SK-N-SH treated with all-trans-retinoic acid at 6 μM for 48 hours (cell line): ENCODE data around the gene VGF.

Source experiments
- ISL1 ChIP-seq: fragments of 250-450 bp; sonication (Bioruptor Pico); IDR thresholded peaks from 2 replicates; pipeline ENCODE4 v2.1.2; 2022; ENCODE audit warnings: mild to moderate bottlenecking, moderate library complexity
- RARB ChIP-seq: fragments of 250-450 bp; sonication (Bioruptor Pico); IDR thresholded peaks from 2 replicates; pipeline ENCODE4 v1.8.0; 2021; ENCODE audit warnings: mild to moderate bottlenecking, moderate library complexity
- TF ChIP-seq, protein P1 (sequence below): fragments of 250-450 bp; sonication (Bioruptor Pico); IDR thresholded peaks from 2 replicates; pipeline ENCODE4 v1.8.0; 2020; ENCODE audit warnings: mild to moderate bottlenecking, moderate library complexity, borderline replicate concordance
- TF ChIP-seq, protein P2 (sequence below): fragments of 250-450 bp; sonication (Bioruptor Pico); IDR thresholded peaks from 2 replicates; pipeline ENCODE4 v1.5.1; 2021; ENCODE audit warnings: mild to moderate bottlenecking, moderate library complexity
- TF ChIP-seq, protein P3 (sequence below): fragments of 250-450 bp; sonication (Bioruptor Pico); IDR thresholded peaks from 2 replicates; pipeline ENCODE4 v1.5.1; 2020; ENCODE audit warnings: low read depth, mild to moderate bottlenecking, moderate library complexity

DNA sequence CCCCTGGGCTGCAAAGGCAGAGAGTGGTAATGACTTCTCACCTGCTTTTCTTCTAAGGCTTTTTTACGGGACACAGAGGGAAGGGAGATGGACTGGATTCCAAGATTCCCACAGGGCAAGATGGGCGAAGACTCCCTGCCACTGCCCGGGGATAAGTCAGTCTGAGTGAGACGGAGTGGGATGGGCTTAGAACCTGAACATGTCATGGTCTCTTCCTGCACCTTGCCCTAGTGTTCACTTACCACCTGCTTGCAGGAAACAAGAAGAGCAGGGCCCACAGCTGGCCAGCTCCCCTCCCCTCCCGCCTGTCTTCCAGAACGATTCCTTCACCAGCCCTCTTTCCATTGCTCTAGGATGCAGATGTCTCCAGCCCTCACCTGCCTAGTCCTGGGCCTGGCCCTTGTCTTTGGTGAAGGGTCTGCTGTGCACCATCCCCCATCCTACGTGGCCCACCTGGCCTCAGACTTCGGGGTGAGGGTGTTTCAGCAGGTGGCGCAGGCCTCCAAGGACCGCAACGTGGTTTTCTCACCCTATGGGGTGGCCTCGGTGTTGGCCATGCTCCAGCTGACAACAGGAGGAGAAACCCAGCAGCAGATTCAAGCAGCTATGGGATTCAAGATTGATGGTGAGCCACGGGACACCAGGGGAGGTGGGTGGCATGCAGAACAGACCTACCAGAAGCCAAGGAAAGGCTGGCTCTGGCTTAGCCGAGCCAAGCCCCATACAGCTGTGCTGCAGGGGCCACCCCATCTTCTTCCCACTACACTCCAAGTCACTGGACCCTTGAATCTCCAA, 37.1 kb downstream of the VGF start:
- TF ChIP-seq, protein P1, sequence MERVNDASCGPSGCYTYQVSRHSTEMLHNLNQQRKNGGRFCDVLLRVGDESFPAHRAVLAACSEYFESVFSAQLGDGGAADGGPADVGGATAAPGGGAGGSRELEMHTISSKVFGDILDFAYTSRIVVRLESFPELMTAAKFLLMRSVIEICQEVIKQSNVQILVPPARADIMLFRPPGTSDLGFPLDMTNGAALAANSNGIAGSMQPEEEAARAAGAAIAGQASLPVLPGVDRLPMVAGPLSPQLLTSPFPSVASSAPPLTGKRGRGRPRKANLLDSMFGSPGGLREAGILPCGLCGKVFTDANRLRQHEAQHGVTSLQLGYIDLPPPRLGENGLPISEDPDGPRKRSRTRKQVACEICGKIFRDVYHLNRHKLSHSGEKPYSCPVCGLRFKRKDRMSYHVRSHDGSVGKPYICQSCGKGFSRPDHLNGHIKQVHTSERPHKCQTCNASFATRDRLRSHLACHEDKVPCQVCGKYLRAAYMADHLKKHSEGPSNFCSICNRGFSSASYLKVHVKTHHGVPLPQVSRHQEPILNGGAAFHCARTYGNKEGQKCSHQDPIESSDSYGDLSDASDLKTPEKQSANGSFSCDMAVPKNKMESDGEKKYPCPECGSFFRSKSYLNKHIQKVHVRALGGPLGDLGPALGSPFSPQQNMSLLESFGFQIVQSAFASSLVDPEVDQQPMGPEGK (CRISPR knock-in tag) = no peak
- TF ChIP-seq, protein P2, sequence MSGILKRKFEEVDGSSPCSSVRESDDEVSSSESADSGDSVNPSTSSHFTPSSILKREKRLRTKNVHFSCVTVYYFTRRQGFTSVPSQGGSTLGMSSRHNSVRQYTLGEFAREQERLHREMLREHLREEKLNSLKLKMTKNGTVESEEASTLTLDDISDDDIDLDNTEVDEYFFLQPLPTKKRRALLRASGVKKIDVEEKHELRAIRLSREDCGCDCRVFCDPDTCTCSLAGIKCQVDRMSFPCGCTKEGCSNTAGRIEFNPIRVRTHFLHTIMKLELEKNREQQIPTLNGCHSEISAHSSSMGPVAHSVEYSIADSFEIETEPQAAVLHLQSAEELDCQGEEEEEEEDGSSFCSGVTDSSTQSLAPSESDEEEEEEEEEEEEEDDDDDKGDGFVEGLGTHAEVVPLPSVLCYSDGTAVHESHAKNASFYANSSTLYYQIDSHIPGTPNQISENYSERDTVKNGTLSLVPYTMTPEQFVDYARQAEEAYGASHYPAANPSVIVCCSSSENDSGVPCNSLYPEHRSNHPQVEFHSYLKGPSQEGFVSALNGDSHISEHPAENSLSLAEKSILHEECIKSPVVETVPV (CRISPR knock-in tag) = no peak
- no peak for TF ChIP-seq ISL1 (CRISPR knock-in tag)
- TF ChIP-seq, protein P3, sequence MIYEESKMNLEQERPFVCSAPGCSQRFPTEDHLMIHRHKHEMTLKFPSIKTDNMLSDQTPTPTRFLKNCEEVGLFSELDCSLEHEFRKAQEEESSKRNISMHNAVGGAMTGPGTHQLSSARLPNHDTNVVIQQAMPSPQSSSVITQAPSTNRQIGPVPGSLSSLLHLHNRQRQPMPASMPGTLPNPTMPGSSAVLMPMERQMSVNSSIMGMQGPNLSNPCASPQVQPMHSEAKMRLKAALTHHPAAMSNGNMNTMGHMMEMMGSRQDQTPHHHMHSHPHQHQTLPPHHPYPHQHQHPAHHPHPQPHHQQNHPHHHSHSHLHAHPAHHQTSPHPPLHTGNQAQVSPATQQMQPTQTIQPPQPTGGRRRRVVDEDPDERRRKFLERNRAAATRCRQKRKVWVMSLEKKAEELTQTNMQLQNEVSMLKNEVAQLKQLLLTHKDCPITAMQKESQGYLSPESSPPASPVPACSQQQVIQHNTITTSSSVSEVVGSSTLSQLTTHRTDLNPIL = no peak
- TF ChIP-seq RARB (CRISPR knock-in tag) = no peak
